Mesodermal cell (in vitro differentiated cells): Measurements from ENCODE around the gene SPDEF.

ENCODE experiments used
- H3K27ac ChIP-seq: 2 replicates; pipeline ENCODE4 v1.7.0; 2013; ENCODE audit warnings: mild to moderate bottlenecking, low read depth, low read length, moderate library complexity; ENCODE audit not compliant: severe bottlenecking
- H3K36me3 ChIP-seq: 2 replicates; pipeline ENCODE4 v1.7.1; 2013; ENCODE audit warnings: mild to moderate bottlenecking, low read length, moderate library complexity; ENCODE audit not compliant: control insufficient read depth, insufficient read depth
- H3K4me1 ChIP-seq: one replicate; pipeline ENCODE4 v1.7.1; 2013; ENCODE audit warnings: mild to moderate bottlenecking, low read length; ENCODE audit not compliant: insufficient read depth, control insufficient read depth, poor library complexity, severe bottlenecking
- H3K4me3 ChIP-seq: 2 replicates; pipeline ENCODE4 v1.7.0; 2013; ENCODE audit warnings: low read length, control low read depth, mild to moderate bottlenecking; ENCODE audit not compliant: insufficient read depth, poor library complexity, severe bottlenecking; ENCODE audit errors: extremely low read depth
- H3K9me3 ChIP-seq: 2 replicates; pipeline ENCODE4 v1.7.1; 2013; ENCODE audit warnings: mild to moderate bottlenecking, low read length, moderate library complexity; ENCODE audit not compliant: control insufficient read depth
- WGBS, 2 experiments: methylation state at CpG; one replicate each; pipeline ENCODE4 v1.1.5; 2013; ENCODE audit warnings: missing lambda C conversion rate in 2 of 2; ENCODE audit not compliant: insufficient coverage in 2 of 2; 5-methylcytosine and 5-hydroxymethylcytosine counted together

SPDEF gene

GRCh38 chr6:34519971-34520644, 36.0 kb downstream of the SPDEF start:
- Histone ChIP-seq H3K27ac (no peak overlapping the region), H3K9me3 (no peaks in the 10 kb centered on the region), H3K36me3 (no peaks in the 10 kb centered on the region), H3K4me3 (no peak overlapping the region), H3K4me1 (peaks cover 2% of the 10 kb centered on the region)
- WGBS, 2 experiments, result 86 to 96% methylated on average over 6 to 8 of the region's 8 CpGs

- Histone ChIP-seq H3K4me3 (no peak overlapping the region), H3K36me3 (no peaks in the 10 kb centered on the region), H3K27ac (no peak overlapping the region), H3K4me1 (peaks cover 6% of the 10 kb centered on the region), H3K9me3 (no peaks in the 10 kb centered on the region)
- 100% methylated on average over 2 of the region's 4 CpGs for WGBS, 2 experiments
These were observed 37.3 kb downstream of the SPDEF start for GRCh38 chr6:34518669-34519365.

GRCh38 chr6:34517966-34518365, 38.2 kb downstream of the SPDEF start:
- Histone ChIP-seq H3K4me3 (no peak overlapping the region), H3K36me3 (no peaks in the 10 kb centered on the region), H3K9me3 (no peaks in the 10 kb centered on the region), H3K4me1 (peaks cover 6% of the 10 kb centered on the region), H3K27ac (no peak overlapping the region)
- WGBS, 2 experiments, result 74 to 80% methylated on average over 7 to 8 of the region's 8 CpGs

- H3K36me3 ChIP-seq, result no peaks in the 10 kb centered on the region
- no peak overlapping the region for H3K4me3 ChIP-seq
- no peak overlapping the region for H3K27ac ChIP-seq
- WGBS, 2 experiments, result 59 to 85% methylated on average over 1 to 3 of the region's 4 CpGs
- H3K4me1 ChIP-seq, result peaks cover 6% of the 10 kb centered on the region
- H3K9me3 ChIP-seq, result no peaks in the 10 kb centered on the region
These were observed 38.7 kb downstream of the SPDEF start for GRCh38 chr6:34517461-34517881.

GRCh38 chr6:34516391-34517324, 39.5 kb downstream of the SPDEF start:
- 75 to 82% methylated on average over 14 to 15 of the region's 22 CpGs for WGBS, 2 experiments
- Histone ChIP-seq H3K9me3 (no peaks in the 10 kb centered on the region), H3K4me3 (no peak overlapping the region), H3K4me1 (peaks cover 6% of the 10 kb centered on the region), H3K27ac (no peak overlapping the region), H3K36me3 (no peaks in the 10 kb centered on the region)

- no peaks in the 10 kb centered on the region for H3K36me3 ChIP-seq
- H3K4me1 ChIP-seq, result peaks cover 6% of the 10 kb centered on the region
- WGBS, 2 experiments, result 73 to 82% methylated on average over 8 of the region's 13 CpGs
- H3K4me3 ChIP-seq, result no peak overlapping the region
- H3K9me3 ChIP-seq, result no peaks in the 10 kb centered on the region
- H3K27ac ChIP-seq, result no peak overlapping the region
These were observed 40.4 kb downstream of the SPDEF start for GRCh38 chr6:34515473-34516387.

GRCh38 chr6:34514593-34515472, 41.3 kb downstream of the SPDEF start:
- H3K9me3 ChIP-seq, result no peaks in the 10 kb centered on the region
- no peak overlapping the region for H3K27ac ChIP-seq
- peak overlapping the region; percentile 2 for H3K4me3 ChIP-seq
- peaks cover 6% of the 10 kb centered on the region for H3K4me1 ChIP-seq
- WGBS, 2 experiments, result 9 to 19% methylated on average over 22 to 31 of the region's 34 CpGs
- H3K36me3 ChIP-seq, result no peaks in the 10 kb centered on the region

- 86 to 90% methylated on average over 7 to 8 of the region's 8 CpGs for WGBS, 2 experiments
- Histone ChIP-seq H3K4me3 (no peak overlapping the region), H3K27ac (no peak overlapping the region), H3K36me3 (no peaks in the 10 kb centered on the region), H3K9me3 (peaks cover 3% of the 10 kb centered on the region), H3K4me1 (peaks cover 6% of the 10 kb centered on the region)
These were observed 42.0 kb downstream of the SPDEF start for GRCh38 chr6:34514112-34514511.

GRCh38 chr6:34513646-34514045, 42.5 kb downstream of the SPDEF start:
- H3K27ac ChIP-seq, result no peak overlapping the region
- no peaks in the 10 kb centered on the region for H3K36me3 ChIP-seq
- peaks cover 6% of the 10 kb centered on the region for H3K4me1 ChIP-seq
- H3K4me3 ChIP-seq, result no peak overlapping the region
- peaks cover 6% of the 10 kb centered on the region for H3K9me3 ChIP-seq
- WGBS, 2 experiments, result 73 to 81% methylated on average over 3 to 4 of the region's 4 CpGs
